ENCODE measurements around the gene ATIC. TPM values are rescaled to one million over a fixed set of nuclear protein-coding genes. Genes with fewer than 3 reads are reported as not detected.

Gene ATIC
- polyA plus RNA-seq, 2 of the 4 experiments (the other 2 are of a cell fraction), result 298 to 328 TPM

DNA sequence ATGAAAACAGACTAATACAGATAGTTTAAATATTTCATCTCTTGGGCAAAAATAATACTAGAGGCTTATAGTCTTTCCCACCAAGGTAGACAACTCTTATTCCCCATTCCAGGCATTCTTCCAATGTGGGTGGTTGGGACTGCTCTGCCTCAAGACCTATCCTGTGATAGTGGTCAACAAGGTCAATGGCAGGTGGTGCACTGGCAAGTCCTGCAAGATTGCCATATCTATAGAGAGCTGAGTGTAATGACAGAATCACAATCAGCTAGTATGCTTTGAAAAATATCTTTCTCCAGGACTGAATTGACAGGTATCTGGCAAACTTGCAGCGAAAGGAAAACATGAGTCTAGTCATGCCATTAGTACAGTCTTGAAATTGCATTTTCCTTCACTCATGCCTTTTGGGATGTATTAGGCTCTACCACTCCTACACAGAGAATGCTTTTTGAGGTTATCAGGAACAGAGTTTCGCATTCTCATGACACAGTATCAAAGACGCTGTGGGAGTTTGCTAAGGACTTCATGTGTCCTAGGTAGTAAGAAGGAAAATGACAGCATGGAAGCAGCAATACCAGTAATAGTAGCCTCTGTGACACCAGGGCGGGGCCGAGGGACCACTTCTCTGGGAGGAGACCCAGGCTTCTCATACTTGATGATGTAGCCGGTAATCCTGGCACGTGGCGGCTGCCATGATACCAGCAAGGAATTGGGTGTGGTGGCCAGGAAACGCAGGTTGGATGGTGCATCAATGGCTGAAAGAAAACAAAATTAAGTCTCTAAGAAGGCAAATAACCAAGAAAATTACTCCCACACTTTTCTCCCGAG, 63.0 kb downstream of the ATIC start:
- no peak for FAIRE-seq
- ATAC-seq, result no peak

DNA sequence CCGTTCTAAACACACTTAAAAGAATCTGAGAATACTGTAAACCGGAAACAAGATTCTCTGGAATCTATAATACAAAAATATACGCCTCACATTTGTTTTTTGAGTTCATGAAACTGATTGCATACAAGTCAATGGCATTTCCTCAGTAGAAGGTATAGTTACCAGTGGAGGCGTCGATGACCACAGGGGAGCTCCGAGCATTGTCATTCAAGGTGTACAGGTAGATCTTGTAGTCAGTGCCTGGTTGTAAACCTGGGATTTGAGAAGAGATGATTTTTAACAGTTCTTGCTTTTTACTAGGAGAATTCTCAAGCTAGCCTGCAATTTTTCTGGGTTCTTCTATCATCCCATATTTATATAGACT, 63.6 kb downstream of the ATIC start:
- no peaks in the 10 kb centered on the region for H3K4me1 ChIP-seq
- no peak overlapping the region for H3K4me2 ChIP-seq
- CTCF ChIA-PET, result no interaction called here
- H3K4me3 ChIP-seq, result no peak overlapping the region
- 97% methylated on average over 6 of the region's 6 CpGs for WGBS (ENCODE audit: missing lambda C conversion rate)
- no peak overlapping the region for H3K27ac ChIP-seq
- no peak for ATAC-seq
- TF ChIP-seq RAD21 (conservative IDR thresholded peaks at IDR 0.05 in 1 of 2, IDR thresholded peaks at IDR 0.05 in 1 of 2) (no peak), HOXA7 (CRISPR knock-in tag; IDR thresholded peaks at IDR 0.05) (no peak), PHF8 (IDR thresholded peaks at IDR 0.05; ENCODE audit: borderline replicate concordance, low read depth) (no peak), TP53 (CRISPR knock-in tag; IDR thresholded peaks at IDR 0.05) (no peak), JUNB (IDR thresholded peaks at IDR 0.05) (no peak), ELK1 (IDR thresholded peaks at IDR 0.05; ENCODE audit: low read depth, low read length) (no peak), HOXB13 (CRISPR knock-in tag; IDR thresholded peaks at IDR 0.05; ENCODE audit: low read depth) (no peak), NFE2L2 (conservative IDR thresholded peaks at IDR 0.05; ENCODE audit: low read length) (no peak), KDM5A (IDR thresholded peaks at IDR 0.05) (no peak)
- TF ChIP-seq, protein P1, sequence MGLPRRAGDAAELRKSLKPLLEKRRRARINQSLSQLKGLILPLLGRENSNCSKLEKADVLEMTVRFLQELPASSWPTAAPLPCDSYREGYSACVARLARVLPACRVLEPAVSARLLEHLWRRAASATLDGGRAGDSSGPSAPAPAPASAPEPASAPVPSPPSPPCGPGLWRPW (IDR thresholded peaks at IDR 0.05), result no peak
- TF ChIP-seq, protein P2, sequence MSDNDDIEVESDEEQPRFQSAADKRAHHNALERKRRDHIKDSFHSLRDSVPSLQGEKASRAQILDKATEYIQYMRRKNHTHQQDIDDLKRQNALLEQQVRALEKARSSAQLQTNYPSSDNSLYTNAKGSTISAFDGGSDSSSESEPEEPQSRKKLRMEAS (IDR thresholded peaks at IDR 0.05), result no peak
- POLR2A ChIA-PET, result no interaction called here
- no peak for FAIRE-seq
- DNase-seq (ENCODE audit: low read depth in 1 of 2, low spot score in 1 of 2), result no peak
- no peaks in the 10 kb centered on the region for H3K9me3 ChIP-seq

More for the DNA sequence above, 63.0 kb downstream of the ATIC start:
- no peaks in the 10 kb centered on the region for H3K4me1 ChIP-seq
- no peak for DNase-seq (ENCODE audit: low read depth in 1 of 2, low spot score in 1 of 2)
- H3K27ac ChIP-seq, result no peak overlapping the region
- CTCF ChIA-PET, result no interaction called here
- POLR2A ChIA-PET, result no interaction called here
- TF ChIP-seq HEYL (CRISPR knock-in tag; IDR thresholded peaks at IDR 0.05) (no peak), TFCP2L1 (CRISPR knock-in tag; IDR thresholded peaks at IDR 0.05) (no peak), FOXS1 (CRISPR knock-in tag; IDR thresholded peaks at IDR 0.05) (no peak), KDM1A (IDR thresholded peaks at IDR 0.05; ENCODE audit: low read depth) (no peak), KDM5A (IDR thresholded peaks at IDR 0.05) (no peak), RNF2 (IDR thresholded peaks at IDR 0.05; ENCODE audit: borderline replicate concordance, low read depth) (no peak), CEBPB (IDR thresholded peaks at IDR 0.05) (no peak), HOXB5 (CRISPR knock-in tag; IDR thresholded peaks at IDR 0.05) (no peak), PBX3 (IDR thresholded peaks at IDR 0.05) (no peak), RAD21 (conservative IDR thresholded peaks at IDR 0.05 in 1 of 2, IDR thresholded peaks at IDR 0.05 in 1 of 2) (no peak), ESRRA (IDR thresholded peaks at IDR 0.05; ENCODE audit: borderline replicate concordance, low read length) (no peak), CHD4 (IDR thresholded peaks at IDR 0.05; ENCODE audit: borderline replicate concordance) (no peak), HOXB13 (CRISPR knock-in tag; IDR thresholded peaks at IDR 0.05; ENCODE audit: low read depth) (no peak), PHF8 (IDR thresholded peaks at IDR 0.05; ENCODE audit: borderline replicate concordance, low read depth) (no peak)
- TF ChIP-seq, protein P2 (IDR thresholded peaks at IDR 0.05), result no peak
- H3K4me3 ChIP-seq, result no peak overlapping the region
- 88% methylated on average over 10 of the region's 10 CpGs for WGBS (ENCODE audit: missing lambda C conversion rate)
- H3K9me3 ChIP-seq, result no peaks in the 10 kb centered on the region
- no peak overlapping the region for H3K4me2 ChIP-seq

Measured in A549 (cell line).